KOPT-K1 (cell line): ENCODE results near the gene AFF4.
A peak's percentile ranks its signal among the peaks of the same experiment; 100 is the strongest.

ENCODE experiments used
- H3K27ac ChIP-seq: fragments of 200-600 bp; sonication (generic); 2 replicates; pipeline ENCODE4 v1.5.1; 2016; ENCODE audit warnings: antibody characterized with exemption, mild to moderate bottlenecking, low read depth, low read length; ENCODE audit not compliant: poor library complexity, severe bottlenecking
- H3K36me3 ChIP-seq: fragments of 200-600 bp; sonication (generic); 2 replicates; pipeline ENCODE4 v1.5.1; 2017; ENCODE audit warnings: antibody characterized with exemption, mild to moderate bottlenecking, low read length, moderate library complexity; ENCODE audit not compliant: insufficient read depth
- H3K9me3 ChIP-seq: fragments of 200-600 bp; sonication (generic); 2 replicates; pipeline ENCODE4 v1.5.1; 2017; ENCODE audit warnings: antibody characterized with exemption, low read length, mild to moderate bottlenecking; ENCODE audit not compliant: insufficient read depth, poor library complexity, severe bottlenecking

AFF4 gene

GRCh38 chr5:132838516-132839282 is 124.7 kb downstream of the AFF4 start:
- H3K27ac ChIP-seq: no peak overlapping the region
- no peaks in the 10 kb centered on the region for H3K9me3 ChIP-seq
- H3K36me3 ChIP-seq: no peaks in the 10 kb centered on the region

- Histone ChIP-seq H3K27ac (no peak overlapping the region), H3K36me3 (no peaks in the 10 kb centered on the region), H3K9me3 (no peaks in the 10 kb centered on the region)
These were observed 125.6 kb downstream of the AFF4 start for GRCh38 chr5:132837868-132838267.

- Histone ChIP-seq H3K27ac (no peak overlapping the region), H3K9me3 (no peaks in the 10 kb centered on the region), H3K36me3 (no peaks in the 10 kb centered on the region)
These were observed 126.6 kb downstream of the AFF4 start for GRCh38 chr5:132836852-132837251.

- Histone ChIP-seq H3K36me3 (no peaks in the 10 kb centered on the region), H3K27ac (no peak overlapping the region), H3K9me3 (no peaks in the 10 kb centered on the region)
These were observed 129.4 kb downstream of the AFF4 start for GRCh38 chr5:132834057-132834456.

- Histone ChIP-seq H3K27ac (no peak overlapping the region), H3K9me3 (no peaks in the 10 kb centered on the region)
These were observed 130.8 kb downstream of the AFF4 start for GRCh38 chr5:132832612-132833011.

GRCh38 chr5:132831095-132831860 is 132.2 kb downstream of the AFF4 start:
- no peak overlapping the region for H3K27ac ChIP-seq
- H3K36me3 ChIP-seq: no peaks in the 10 kb centered on the region
- no peaks in the 10 kb centered on the region for H3K9me3 ChIP-seq

More at GRCh38 chr5:132832612-132833011, 130.8 kb downstream of the AFF4 start:
- no peaks in the 10 kb centered on the region for H3K36me3 ChIP-seq

GRCh38 chr5:132830436-132831094 is 132.9 kb downstream of the AFF4 start, which contains the start of gene SHROOM1:
SHROOM1 (minus strand) TSS chr5:132830647; CDS start chr5:132826140, 4,507 bp downstream.
- Histone ChIP-seq H3K9me3 (no peaks in the 10 kb centered on the region), H3K36me3 (no peaks in the 10 kb centered on the region), H3K27ac (peak within 1 kb of the TSS; percentile 31)

GRCh38 chr5:132829742-132830435 is 133.5 kb downstream of the AFF4 start:
- no peaks in the 10 kb centered on the region for H3K9me3 ChIP-seq
- H3K36me3 ChIP-seq: no peaks in the 10 kb centered on the region
- H3K27ac ChIP-seq: peak overlapping the region; percentile 31

GRCh38 chr5:132828846-132829494 is 134.5 kb downstream of the AFF4 start:
- Histone ChIP-seq H3K27ac (no peak overlapping the region), H3K9me3 (no peaks in the 10 kb centered on the region), H3K36me3 (no peaks in the 10 kb centered on the region)

- no peak overlapping the region for H3K27ac ChIP-seq
- no peaks in the 10 kb centered on the region for H3K9me3 ChIP-seq
- H3K36me3 ChIP-seq: no peaks in the 10 kb centered on the region
These were observed 135.3 kb downstream of the AFF4 start for GRCh38 chr5:132827943-132828673.

GRCh38 chr5:132826424-132827082 is 136.9 kb downstream of the AFF4 start:
- H3K9me3 ChIP-seq: no peaks in the 10 kb centered on the region
- no peak overlapping the region for H3K27ac ChIP-seq
- H3K36me3 ChIP-seq: no peaks in the 10 kb centered on the region

GRCh38 chr5:132825834-132826391 is 137.5 kb downstream of the AFF4 start:
- no peak overlapping the region for H3K27ac ChIP-seq
- H3K36me3 ChIP-seq: no peaks in the 10 kb centered on the region
- no peaks in the 10 kb centered on the region for H3K9me3 ChIP-seq
